Thymus (tissue), 14 donors: ENCODE results near the gene NRN1. TPM values are rescaled to one million over a fixed set of nuclear protein-coding genes. Genes with fewer than 3 reads are reported as not detected.

ENCODE experiments used
- DNase-seq, 9 donors: peaks; one replicate each; pipeline ENCODE4 v3.0.0-alpha.2; 2013; ENCODE audit warnings: low spot score in 9 of 9, low read depth in 6 of 9, missing footprints in 1 of 9
- H3K27ac ChIP-seq, 2 donors: one replicate each; pipeline ENCODE4 v1.5.1; 2013; ENCODE audit warnings: control low read depth in 1 of 2, low read depth in 1 of 2, low read length in 1 of 2, mild to moderate bottlenecking in 1 of 2, moderate library complexity in 1 of 2
- H3K27me3 ChIP-seq, 2 donors: one replicate each; pipeline ENCODE4 v1.5.1; 2013; ENCODE audit warnings: low read length in 1 of 2; ENCODE audit not compliant: control insufficient read depth in 2 of 2, insufficient read depth in 1 of 2
- H3K36me3 ChIP-seq, 2 donors: one replicate each; pipeline ENCODE4 v1.5.1; 2013; ENCODE audit warnings: low read length in 1 of 2, mild to moderate bottlenecking in 1 of 2, moderate library complexity in 1 of 2; ENCODE audit not compliant: control insufficient read depth in 2 of 2, insufficient read depth in 2 of 2
- H3K4me1 ChIP-seq, 2 donors: one replicate each; pipeline ENCODE4 v1.5.1; 2013; ENCODE audit warnings: low read length in 2 of 2; ENCODE audit not compliant: control insufficient read depth in 2 of 2, insufficient read depth in 2 of 2
- H3K4me3 ChIP-seq, 2 donors: one replicate each; pipeline ENCODE4 v1.5.1; 2013; ENCODE audit warnings: low read length in 2 of 2, control low read depth in 1 of 2, mild to moderate bottlenecking in 1 of 2
- H3K9me3 ChIP-seq, 2 donors: one replicate each; pipeline ENCODE4 v1.5.1; 2013; ENCODE audit warnings: low read length in 1 of 2, mild to moderate bottlenecking in 1 of 2; ENCODE audit not compliant: control insufficient read depth in 2 of 2, insufficient read depth in 1 of 2
- WGBS: extraction: QIAGEN DNeasy Blood & Tissue Kit; methylation state at CpG from one replicate; pipeline ENCODE4 v1.1.7; 2013; 5-methylcytosine and 5-hydroxymethylcytosine counted together
- long read RNA-seq, 10 donors: transcript quantifications; one replicate each; lab custom pipeline, GENCODE V29; 2026
- polyA plus RNA-seq: library from polyadenylated mRNA; stranded (reverse); fragments of 200-250 nt; gene quantifications from one replicate; pipeline ENCODE4 v1.2.3, GENCODE V29; 2013
- total RNA-seq: library from RNA; stranded (reverse); fragments of 120-200 nt; gene quantifications from one replicate; pipeline ENCODE4 v1.2.4, GENCODE V29; 2013
- donor health status: healthy.

Gene NRN1, protein sequence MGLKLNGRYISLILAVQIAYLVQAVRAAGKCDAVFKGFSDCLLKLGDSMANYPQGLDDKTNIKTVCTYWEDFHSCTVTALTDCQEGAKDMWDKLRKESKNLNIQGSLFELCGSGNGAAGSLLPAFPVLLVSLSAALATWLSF
- 4.2 TPM for total RNA-seq
- polyA plus RNA-seq, result 7.4 TPM
- long read RNA-seq, donor 1, result 0 reads
- long read RNA-seq, donor 2, result 0 reads
- long read RNA-seq, donor 3, partial matches to known transcripts, result 0 of 2 reads
- long read RNA-seq, donor 3, other reads (novel, unspliced or antisense), result 0 of 2 reads
- long read RNA-seq, donor 4, result 0 reads
- long read RNA-seq, donor 5, partial matches to known transcripts, result 0 of 3 reads
- long read RNA-seq, donor 5, other reads (novel, unspliced or antisense), result 0 of 3 reads
- long read RNA-seq, donor 6, partial matches to known transcripts, result 0 of 1 reads
- long read RNA-seq, donor 6, other reads (novel, unspliced or antisense), result 0 of 1 reads
- long read RNA-seq, donor 7, partial matches to known transcripts, result 0 of 1 reads
- long read RNA-seq, donor 7, other reads (novel, unspliced or antisense), result 0 of 1 reads
- long read RNA-seq, donor 8, partial matches to known transcripts, result 0 of 1 reads
- long read RNA-seq, donor 8, other reads (novel, unspliced or antisense), result 0 of 1 reads
- long read RNA-seq, donor 9, result 0 reads
- long read RNA-seq, donor 10, partial matches to known transcripts, result 0 of 4 reads
- long read RNA-seq, donor 10, other reads (novel, unspliced or antisense), result 0 of 4 reads

DNA sequence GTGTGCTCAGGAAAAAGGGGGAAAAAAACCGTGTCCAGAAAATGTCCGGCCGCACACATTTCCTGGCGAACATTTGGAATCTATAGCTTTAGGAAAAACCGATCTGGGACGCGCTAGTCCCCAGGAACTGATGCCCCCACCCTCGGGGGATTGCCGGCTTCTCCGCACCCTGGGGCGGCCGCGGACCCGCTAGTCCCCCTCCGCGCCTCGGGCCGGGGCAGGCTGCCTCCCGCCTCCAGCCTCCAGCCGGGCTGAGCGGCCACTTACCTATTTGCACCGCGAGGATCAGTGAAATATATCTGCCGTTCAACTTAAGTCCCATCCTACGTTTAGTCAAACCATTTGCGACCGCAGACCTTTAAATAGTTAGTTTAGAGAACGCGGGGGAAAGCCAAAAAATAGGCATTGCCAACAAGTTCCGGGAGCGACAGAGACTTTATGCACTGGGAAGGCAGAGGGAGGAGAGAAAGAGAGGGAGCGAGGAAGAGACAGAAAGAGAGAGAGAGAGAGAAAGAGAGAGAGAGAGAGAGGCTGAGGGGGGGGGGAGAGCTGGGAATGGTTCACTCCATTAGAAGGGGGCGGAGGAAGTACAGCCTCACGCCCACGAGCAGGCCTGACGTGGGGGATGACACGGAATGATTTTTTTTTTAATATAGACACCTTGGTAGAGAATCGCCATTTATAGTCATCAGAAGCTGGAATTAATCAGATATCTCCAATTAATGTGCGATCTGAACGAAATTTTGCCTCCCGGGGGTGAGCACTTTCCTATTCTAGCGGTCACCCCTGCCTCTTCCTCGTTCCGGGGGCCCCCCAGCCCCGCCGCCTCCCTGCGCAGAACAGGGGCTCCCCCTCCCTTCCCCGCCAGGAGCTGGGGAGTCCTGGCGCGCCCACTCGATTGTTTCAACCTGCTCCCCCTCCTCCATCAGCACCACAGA is at the start of gene NRN1:
NRN1 (minus strand) TSS at position 498 of the 938 bp plus-strand sequence; CDS start at position 322, 176 bp downstream.
- H3K4me3 ChIP-seq, result peak within 1 kb of the TSS; percentile 40 to 55
- H3K27me3 ChIP-seq, result peaks cover 68 to 95% of the 10 kb centered on the region in 2 donors
- H3K9me3 ChIP-seq, result peaks cover 6 to 38% of the 10 kb centered on the region in 2 donors
- peak within 1 kb of the TSS in 1 of 2 donors; percentile 77 for H3K27ac ChIP-seq
- WGBS, result 7% methylated on average over 51 of the region's 51 CpGs
- no peaks in the 10 kb centered on the region for H3K36me3 ChIP-seq
- peak in 1 of 9 donors; percentile 43 for DNase-seq
- H3K4me1 ChIP-seq, result peaks cover 24 to 58% of the 10 kb centered on the region in 2 donors

DNA sequence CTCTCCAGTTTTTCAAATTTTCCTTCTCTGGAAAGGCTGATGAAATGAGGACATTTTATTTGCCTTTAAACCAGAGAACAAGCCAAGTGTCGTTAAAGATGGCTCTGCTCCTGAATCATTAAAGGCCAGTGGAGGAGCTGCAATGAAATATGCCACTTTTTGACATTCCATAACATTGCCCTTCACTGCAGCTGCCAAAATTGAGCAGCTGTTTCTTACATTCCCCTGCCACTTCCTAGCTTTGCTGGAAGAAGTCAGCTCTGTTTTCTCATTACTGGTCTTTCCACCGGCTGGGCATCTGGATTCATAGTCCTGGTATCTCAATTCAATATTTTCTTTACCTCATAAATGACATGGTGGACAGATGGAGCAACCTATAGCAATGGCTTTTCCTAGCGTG is 45.5 kb upstream of the NRN1 start:
- no peaks in the 10 kb centered on the region for H3K4me1 ChIP-seq
- H3K9me3 ChIP-seq, result no peaks in the 10 kb centered on the region
- WGBS, result 90% methylated on average over 3 of the region's 3 CpGs
- no peak overlapping the region for H3K4me3 ChIP-seq
- no peak overlapping the region for H3K27ac ChIP-seq
- H3K27me3 ChIP-seq, result peaks cover 0 to 9% of the 10 kb centered on the region in 2 donors
- H3K36me3 ChIP-seq, result no peaks in the 10 kb centered on the region
- DNase-seq, result no peak

DNA sequence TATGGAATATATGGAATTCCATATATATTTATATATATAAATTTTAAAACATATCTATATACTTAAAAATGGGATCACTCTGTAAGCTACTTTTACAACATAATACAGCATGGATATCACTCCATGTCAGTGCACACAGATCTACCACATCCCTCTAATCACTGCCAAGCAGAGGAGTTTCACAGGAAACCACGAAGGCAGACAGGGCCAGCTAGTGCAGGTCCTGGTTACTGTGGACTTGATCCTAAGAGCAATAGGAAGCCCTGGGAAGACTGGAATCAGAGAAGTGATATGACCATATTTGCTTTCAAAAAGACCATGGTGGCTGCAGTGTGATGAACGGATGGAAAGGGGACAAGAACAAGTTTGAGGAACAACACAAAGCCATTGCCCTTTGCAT is 40.0 kb upstream of the NRN1 start:
- H3K27me3 ChIP-seq, result peaks cover 0 to 4% of the 10 kb centered on the region in 2 donors
- H3K4me1 ChIP-seq, result no peaks in the 10 kb centered on the region
- no peaks in the 10 kb centered on the region for H3K36me3 ChIP-seq

DNA sequence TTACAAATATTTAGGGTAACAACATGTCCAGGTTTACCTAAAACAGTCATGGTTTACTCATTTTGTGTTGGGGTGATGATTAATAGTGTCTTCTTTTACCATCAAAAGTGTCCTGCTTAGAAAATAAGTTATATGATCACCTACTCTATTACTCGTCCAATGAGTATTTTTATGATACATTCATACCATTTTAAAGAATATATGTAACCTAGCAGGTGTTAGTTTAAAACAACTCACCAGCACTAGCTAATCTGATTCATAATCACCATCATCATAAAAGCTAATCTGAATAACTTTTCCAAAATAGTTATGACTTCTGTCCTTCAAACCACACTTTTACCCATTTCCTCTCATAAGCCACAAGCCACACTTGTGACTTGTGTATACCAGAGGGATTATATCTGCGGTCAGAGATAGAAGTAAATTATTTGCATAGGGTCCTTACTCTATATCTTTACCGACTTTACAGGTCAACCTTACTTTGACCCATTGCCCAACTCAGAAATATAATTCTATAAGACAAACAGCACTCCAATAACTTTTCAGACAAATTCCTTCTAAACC is 33.3 kb upstream of the NRN1 start:
- H3K27ac ChIP-seq, result no peak overlapping the region
- no peak for DNase-seq
- H3K4me3 ChIP-seq, result no peak overlapping the region
- peaks cover 0 to 5% of the 10 kb centered on the region in 2 donors for H3K27me3 ChIP-seq
- no peaks in the 10 kb centered on the region for H3K9me3 ChIP-seq
- 53% methylated on average over 3 of the region's 3 CpGs for WGBS
- no peaks in the 10 kb centered on the region for H3K4me1 ChIP-seq
- no peaks in the 10 kb centered on the region for H3K36me3 ChIP-seq

More for the DNA sequence above, 40.0 kb upstream of the NRN1 start:
- Histone ChIP-seq H3K27ac (no peak overlapping the region), H3K4me3 (no peak overlapping the region), H3K9me3 (no peaks in the 10 kb centered on the region)
- 75% methylated on average over 2 of the region's 2 CpGs for WGBS
- DNase-seq, result no peak

DNA sequence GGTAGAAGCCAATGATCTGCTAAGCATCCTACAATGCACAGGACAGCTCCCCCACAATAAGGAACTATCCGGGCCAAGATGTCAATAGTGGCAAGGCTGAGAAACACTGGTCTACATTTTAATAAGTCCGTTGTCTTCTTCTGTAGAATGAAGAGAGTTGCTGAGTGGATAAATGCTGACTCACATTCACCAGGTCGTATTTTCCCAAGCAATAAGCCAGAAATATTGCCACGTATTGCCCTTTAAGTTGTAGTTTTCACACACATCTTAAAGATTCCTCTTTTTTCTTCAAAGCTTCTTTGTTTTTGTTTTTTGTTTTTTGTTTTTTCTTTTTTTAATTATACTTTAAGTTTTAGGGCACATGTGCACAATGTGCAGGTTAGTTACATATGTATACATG is 30.5 kb upstream of the NRN1 start:
- Histone ChIP-seq H3K4me3 (no peak overlapping the region), H3K27me3 (peaks cover 0 to 5% of the 10 kb centered on the region in 2 donors), H3K27ac (no peak overlapping the region), H3K9me3 (no peaks in the 10 kb centered on the region), H3K36me3 (no peaks in the 10 kb centered on the region), H3K4me1 (no peaks in the 10 kb centered on the region)
- no peak for DNase-seq
- WGBS, result 94% methylated on average over 4 of the region's 4 CpGs

DNA sequence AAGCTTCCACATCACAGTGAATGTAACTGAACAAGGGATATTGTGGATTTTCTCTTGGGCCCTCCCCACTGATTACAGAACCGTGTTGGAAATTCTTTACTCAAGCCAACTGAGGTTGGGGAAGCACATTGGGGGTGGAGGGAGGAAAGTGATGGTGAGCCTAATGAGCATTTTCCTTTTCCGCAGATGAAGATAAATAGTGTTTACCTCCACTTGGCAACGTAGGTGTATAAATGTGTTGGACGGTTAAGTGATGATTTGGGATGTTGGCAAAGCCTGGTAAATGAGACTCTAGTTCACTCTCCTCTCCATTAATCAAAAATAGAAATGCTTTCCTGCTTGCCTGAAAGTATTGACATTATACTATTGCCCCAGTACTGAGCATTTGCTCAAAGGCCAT is 27.1 kb upstream of the NRN1 start:
- no peaks in the 10 kb centered on the region for H3K36me3 ChIP-seq
- no peaks in the 10 kb centered on the region for H3K4me1 ChIP-seq
- H3K27ac ChIP-seq, result no peak overlapping the region
- H3K27me3 ChIP-seq, result no peaks in the 10 kb centered on the region
- DNase-seq, result no peak
- H3K9me3 ChIP-seq, result no peaks in the 10 kb centered on the region
- WGBS, result 93% methylated on average over 4 of the region's 4 CpGs
- no peak overlapping the region for H3K4me3 ChIP-seq

DNA sequence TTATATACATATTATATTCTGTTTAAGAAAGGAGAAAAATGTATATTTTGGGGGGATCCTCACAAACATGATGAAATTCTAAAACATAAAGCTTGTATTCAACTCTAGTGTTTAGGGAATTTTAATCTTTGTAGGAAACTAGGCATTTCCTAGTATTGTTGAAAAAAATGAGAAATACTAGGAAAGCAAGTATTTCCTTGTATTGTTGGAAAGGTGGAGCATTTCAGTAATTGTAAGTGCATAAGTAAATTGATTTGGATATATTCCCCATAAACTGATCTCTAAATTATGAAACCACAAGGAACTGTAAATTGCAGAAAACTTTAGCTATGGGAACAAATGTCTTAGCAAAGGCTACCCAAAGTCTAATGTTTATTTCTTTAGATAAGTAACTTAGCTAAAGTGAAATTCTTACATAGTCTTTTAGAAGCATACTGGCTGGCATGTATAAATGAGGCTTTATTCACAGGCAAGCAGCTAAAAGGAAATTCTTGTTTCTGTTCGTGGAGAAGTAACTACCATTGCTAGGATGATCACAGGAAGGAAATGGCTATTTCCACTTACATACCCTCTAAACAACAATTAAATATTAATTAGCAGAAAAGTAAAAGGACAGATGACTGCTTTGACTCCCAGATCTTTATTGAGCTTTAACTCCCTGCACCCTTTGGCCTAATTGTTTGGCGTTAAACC is 19.9 kb upstream of the NRN1 start:
- no peaks in the 10 kb centered on the region for H3K4me1 ChIP-seq
- no peak overlapping the region for H3K27ac ChIP-seq
- no peak overlapping the region for H3K4me3 ChIP-seq
- WGBS, result 84% methylated on average over 2 of the region's 2 CpGs
- H3K27me3 ChIP-seq, result peaks cover 0 to 13% of the 10 kb centered on the region in 2 donors
- no peak for DNase-seq
- no peaks in the 10 kb centered on the region for H3K36me3 ChIP-seq
- H3K9me3 ChIP-seq, result no peaks in the 10 kb centered on the region

DNA sequence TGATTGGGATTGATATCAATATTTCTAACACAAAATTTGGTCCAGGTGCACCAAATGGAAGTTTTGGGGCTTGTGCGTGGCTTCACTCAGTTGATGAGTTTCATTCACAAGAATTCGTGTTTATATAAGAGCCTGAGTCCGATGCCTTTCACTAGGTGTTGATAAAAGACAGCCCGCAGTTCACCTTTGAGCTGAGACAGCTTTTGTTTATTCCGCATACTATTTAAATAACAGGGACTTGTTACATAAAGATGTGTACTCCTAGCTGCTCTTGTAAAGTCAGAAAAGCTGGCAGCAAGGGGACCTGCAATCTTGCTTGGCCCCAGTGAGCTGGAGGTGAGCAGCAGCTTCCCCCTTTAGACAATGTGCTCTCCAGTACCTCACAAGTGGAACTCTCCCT is 19.0 kb upstream of the NRN1 start:
- no peak overlapping the region for H3K4me3 ChIP-seq
- no peaks in the 10 kb centered on the region for H3K4me1 ChIP-seq
- no peaks in the 10 kb centered on the region for H3K9me3 ChIP-seq
- WGBS, result 98% methylated on average over 5 of the region's 5 CpGs
- peaks cover 0 to 13% of the 10 kb centered on the region in 2 donors for H3K27me3 ChIP-seq
- H3K36me3 ChIP-seq, result no peaks in the 10 kb centered on the region
- no peak overlapping the region for H3K27ac ChIP-seq
- no peak for DNase-seq
